ENCODE data around the gene XXYLT1. TPM values are rescaled to one million over a fixed set of nuclear protein-coding genes. Genes with fewer than 3 reads are reported as not detected.

Gene XXYLT1
- total and polyA plus RNA-seq, 12 donors, result 6.2 to 14.6 (median 9.3) TPM

- Histone ChIP-seq H3K4me1 (replicated peaks in 1 of 2) (peaks cover 0 to 7% of the 10 kb centered on the region in 2 donors), H3K27ac (no peak overlapping the region), H3K36me3 (replicated peaks in 1 of 2) (no peaks in the 10 kb centered on the region), H3K9me3 (replicated peaks in 1 of 3) (no peaks in the 10 kb centered on the region), H3K27me3 (no peaks in the 10 kb centered on the region), H3K4me3 (no peak overlapping the region)
- DNase-seq, result no peak
- TF ChIP-seq POLR2A (IDR thresholded peaks at IDR 0.05), result no peak
- TF ChIP-seq, protein P1, sequence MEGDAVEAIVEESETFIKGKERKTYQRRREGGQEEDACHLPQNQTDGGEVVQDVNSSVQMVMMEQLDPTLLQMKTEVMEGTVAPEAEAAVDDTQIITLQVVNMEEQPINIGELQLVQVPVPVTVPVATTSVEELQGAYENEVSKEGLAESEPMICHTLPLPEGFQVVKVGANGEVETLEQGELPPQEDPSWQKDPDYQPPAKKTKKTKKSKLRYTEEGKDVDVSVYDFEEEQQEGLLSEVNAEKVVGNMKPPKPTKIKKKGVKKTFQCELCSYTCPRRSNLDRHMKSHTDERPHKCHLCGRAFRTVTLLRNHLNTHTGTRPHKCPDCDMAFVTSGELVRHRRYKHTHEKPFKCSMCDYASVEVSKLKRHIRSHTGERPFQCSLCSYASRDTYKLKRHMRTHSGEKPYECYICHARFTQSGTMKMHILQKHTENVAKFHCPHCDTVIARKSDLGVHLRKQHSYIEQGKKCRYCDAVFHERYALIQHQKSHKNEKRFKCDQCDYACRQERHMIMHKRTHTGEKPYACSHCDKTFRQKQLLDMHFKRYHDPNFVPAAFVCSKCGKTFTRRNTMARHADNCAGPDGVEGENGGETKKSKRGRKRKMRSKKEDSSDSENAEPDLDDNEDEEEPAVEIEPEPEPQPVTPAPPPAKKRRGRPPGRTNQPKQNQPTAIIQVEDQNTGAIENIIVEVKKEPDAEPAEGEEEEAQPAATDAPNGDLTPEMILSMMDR (IDR thresholded peaks at IDR 0.05), result no peak
- WGBS, 4 donors, result 88 to 100% (median 96%) methylated on average over 6 of the region's 6 CpGs
- intact Hi-C loops (cut with DNase I), result no loop called here
Measured at GRCh38 chr3:195168009-195168762, 102.8 kb downstream of the XXYLT1 start.

DNA sequence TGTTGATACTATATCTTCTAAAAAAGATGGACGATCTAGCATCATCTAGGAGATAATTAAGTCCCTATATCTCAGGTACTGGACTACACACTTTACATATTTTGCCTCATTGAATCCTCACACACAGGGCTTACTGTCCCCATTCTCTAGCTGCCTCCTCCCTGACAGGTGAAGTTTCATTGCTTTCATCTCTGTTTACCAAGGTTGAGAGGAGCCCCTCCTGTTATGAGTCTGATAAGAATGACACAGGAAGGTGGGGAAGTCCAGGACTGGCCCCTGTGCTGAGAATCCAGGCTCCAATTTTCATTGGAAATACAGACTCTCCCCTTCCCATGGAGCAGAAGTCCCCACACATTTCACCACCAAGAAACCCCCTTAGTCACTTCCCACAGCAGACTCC is 105.2 kb downstream of the XXYLT1 start:
- Histone ChIP-seq H3K9me3 (replicated peaks in 1 of 3) (no peaks in the 10 kb centered on the region), H3K27me3 (no peaks in the 10 kb centered on the region), H3K27ac (no peak overlapping the region), H3K36me3 (replicated peaks in 1 of 2) (no peaks in the 10 kb centered on the region), H3K4me3 (no peak overlapping the region), H3K4me1 (replicated peaks in 1 of 2) (peaks cover 10 to 25% of the 10 kb centered on the region in 2 donors)
- 96 to 100% (median 98%) methylated on average over 1 of the region's 1 CpG for WGBS, 4 donors
- intact Hi-C loops (cut with DNase I), result no loop called here
- TF ChIP-seq, protein P1 (IDR thresholded peaks at IDR 0.05), result no peak
- TF ChIP-seq POLR2A (IDR thresholded peaks at IDR 0.05), result no peak
- DNase-seq, result no peak

- no peaks in the 10 kb centered on the region for H3K27me3 ChIP-seq
- H3K36me3 ChIP-seq (replicated peaks in 1 of 2), result no peaks in the 10 kb centered on the region
- TF ChIP-seq, protein P1 (IDR thresholded peaks at IDR 0.05), result no peak
- no peak for TF ChIP-seq POLR2A (IDR thresholded peaks at IDR 0.05)
- no peak overlapping the region for H3K27ac ChIP-seq
- WGBS, 4 donors, result 89 to 100% (median 97%) methylated on average over 7 of the region's 7 CpGs
- H3K9me3 ChIP-seq (replicated peaks in 1 of 3), result no peaks in the 10 kb centered on the region
- no peak overlapping the region for H3K4me3 ChIP-seq
- no peak for DNase-seq
- peaks cover 10 to 28% of the 10 kb centered on the region in 2 donors for H3K4me1 ChIP-seq (replicated peaks in 1 of 2)
- intact Hi-C loops (cut with DNase I), result no loop called here
Measured at GRCh38 chr3:195165265-195165609, 105.7 kb downstream of the XXYLT1 start.

DNA sequence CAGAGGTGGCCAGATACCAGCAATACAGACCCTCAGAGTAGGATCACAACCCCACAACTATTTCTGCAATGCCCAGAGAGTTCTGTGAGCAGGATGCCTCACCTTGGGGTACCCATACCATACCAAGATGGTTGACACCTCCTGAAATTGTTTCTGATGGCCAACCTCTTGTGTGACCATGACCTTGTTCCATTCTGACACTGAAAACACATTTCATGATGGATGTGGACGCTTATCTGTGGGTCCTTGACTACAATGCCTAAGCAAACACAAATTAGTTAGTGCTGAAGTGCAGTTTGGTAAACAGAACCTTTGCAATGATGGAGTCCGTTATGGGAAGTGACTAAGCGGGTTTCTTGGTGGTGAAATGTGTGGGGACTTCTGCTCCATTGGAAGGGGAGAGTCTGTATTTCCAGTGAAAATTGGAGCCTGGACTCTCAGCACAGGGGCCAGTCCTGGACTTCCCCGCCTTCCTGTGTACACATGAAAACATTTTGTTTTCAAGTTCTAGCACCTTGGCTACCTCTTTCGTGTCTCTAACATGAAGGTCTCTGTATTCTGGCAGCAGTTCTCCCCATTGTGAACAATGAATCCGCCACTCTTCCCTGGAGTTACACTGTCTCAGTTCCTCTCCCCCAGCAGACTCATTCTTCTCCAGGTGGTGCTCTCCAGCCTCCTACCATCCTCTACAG is 106.2 kb downstream of the XXYLT1 start:
- no peaks in the 10 kb centered on the region for H3K27me3 ChIP-seq
- H3K36me3 ChIP-seq (replicated peaks in 1 of 2), result no peaks in the 10 kb centered on the region
- intact Hi-C loops (cut with DNase I), result no loop called here
- no peak for TF ChIP-seq POLR2A (IDR thresholded peaks at IDR 0.05)
- TF ChIP-seq, protein P1 (IDR thresholded peaks at IDR 0.05), result no peak
- no peak overlapping the region for H3K27ac ChIP-seq
- WGBS, 4 donors, result 60 to 69% (median 62%) methylated on average over 6 of the region's 6 CpGs
- H3K4me1 ChIP-seq (replicated peaks in 1 of 2), result peaks cover 10 to 34% of the 10 kb centered on the region in 2 donors
- no peak for DNase-seq
- no peaks in the 10 kb centered on the region for H3K9me3 ChIP-seq (replicated peaks in 1 of 3)
- H3K4me3 ChIP-seq, result no peak overlapping the region

Measured in adrenal gland (tissue), 12 donors.